Measurements from ENCODE around the gene RNF26.

DNA sequence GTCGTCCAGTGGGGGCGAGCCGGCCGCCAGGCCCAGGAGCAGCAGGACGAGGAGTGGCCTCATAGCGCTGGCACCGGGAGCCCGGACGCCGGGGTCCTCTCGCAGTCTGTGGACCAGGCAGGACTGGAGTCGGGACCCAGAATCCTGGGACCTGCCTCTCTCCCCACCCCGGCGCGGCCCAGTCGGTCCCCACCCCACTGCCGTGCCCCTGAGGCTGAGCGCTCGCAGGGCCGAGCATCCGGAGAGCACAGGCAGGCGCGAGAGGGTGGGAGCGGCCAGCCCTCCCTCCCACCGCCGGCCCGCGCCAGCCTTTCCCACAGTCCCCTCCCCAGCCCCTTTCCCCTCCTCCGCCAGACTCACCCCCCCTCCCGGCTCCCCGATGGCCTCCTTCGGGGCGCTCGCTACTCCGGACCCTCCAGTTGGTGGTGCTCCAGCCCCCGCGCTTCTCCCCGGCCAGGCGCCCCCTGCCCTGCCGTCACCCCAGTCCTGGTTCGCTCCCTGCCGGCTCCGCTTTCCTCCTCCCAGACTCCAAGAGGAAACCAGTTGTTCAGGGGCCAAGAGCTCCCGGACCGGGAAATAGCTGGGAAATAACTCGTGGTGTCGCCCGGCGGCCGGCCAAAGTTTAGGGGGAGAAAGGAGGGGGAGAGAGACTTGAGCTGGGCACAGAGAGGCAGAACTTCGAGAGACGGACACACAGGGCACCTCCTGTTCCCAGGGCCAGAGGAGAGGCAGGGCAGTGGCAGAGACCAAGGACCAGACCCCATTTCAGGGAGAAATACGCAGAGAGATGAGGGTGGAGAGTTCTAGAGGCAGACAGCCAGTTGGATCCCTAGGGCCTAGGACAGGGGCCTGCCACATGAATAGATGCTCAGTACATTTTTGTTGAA is 6.3 kb downstream of the RNF26 start, which contains the start of gene C1QTNF5:
- TF ChIP-seq, protein P1, sequence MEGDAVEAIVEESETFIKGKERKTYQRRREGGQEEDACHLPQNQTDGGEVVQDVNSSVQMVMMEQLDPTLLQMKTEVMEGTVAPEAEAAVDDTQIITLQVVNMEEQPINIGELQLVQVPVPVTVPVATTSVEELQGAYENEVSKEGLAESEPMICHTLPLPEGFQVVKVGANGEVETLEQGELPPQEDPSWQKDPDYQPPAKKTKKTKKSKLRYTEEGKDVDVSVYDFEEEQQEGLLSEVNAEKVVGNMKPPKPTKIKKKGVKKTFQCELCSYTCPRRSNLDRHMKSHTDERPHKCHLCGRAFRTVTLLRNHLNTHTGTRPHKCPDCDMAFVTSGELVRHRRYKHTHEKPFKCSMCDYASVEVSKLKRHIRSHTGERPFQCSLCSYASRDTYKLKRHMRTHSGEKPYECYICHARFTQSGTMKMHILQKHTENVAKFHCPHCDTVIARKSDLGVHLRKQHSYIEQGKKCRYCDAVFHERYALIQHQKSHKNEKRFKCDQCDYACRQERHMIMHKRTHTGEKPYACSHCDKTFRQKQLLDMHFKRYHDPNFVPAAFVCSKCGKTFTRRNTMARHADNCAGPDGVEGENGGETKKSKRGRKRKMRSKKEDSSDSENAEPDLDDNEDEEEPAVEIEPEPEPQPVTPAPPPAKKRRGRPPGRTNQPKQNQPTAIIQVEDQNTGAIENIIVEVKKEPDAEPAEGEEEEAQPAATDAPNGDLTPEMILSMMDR (conservative IDR thresholded peaks at IDR 0.05 in 1 of 2, IDR thresholded peaks at IDR 0.05 in 1 of 2; ENCODE audit: extremely low read depth in 1 of 2, insufficient read depth in 1 of 2, low read depth in 1 of 2, low read length in 2 of 2), result no peak
- no peak for TF ChIP-seq EZH2 (IDR thresholded peaks at IDR 0.05; ENCODE audit: borderline replicate concordance, low read length)
